Endothelial cell of umbilical vein (primary cell): ENCODE data around the gene HP1BP3. TPM values are rescaled to one million over a fixed set of nuclear protein-coding genes. Genes with fewer than 3 reads are reported as not detected.

Source experiments
- BruUV-seq: library from RNA; stranded (reverse); fragments of 400-500 nt; replicated peaks from 2 replicates; lab custom pipeline; 2021; lab: Mats Ljungman, UMichigan
- CTCF ChIA-PET: fragments of 300-600, 350-600 bp; sonication (Branson Sonifier 250); formaldehyde crosslinking; loops from one replicate; lab custom pipeline; 2021; ENCODE audit warnings: antibody characterized with exemption, inconsistent platforms; lab: Charles Lee
- POLR2A ChIA-PET: fragments of 300-600, 350-600 bp; sonication (Branson Sonifier 250); formaldehyde crosslinking; loops from one replicate; lab custom pipeline; 2021; ENCODE audit warnings: antibody characterized with exemption, inconsistent platforms; lab: Charles Lee
- DNase-seq: peaks from one replicate; pipeline ENCODE4 v3.0.0-alpha.2; 2011; ENCODE audit warnings: low read depth, low spot score
- FAIRE-seq: peaks from 2 replicates; lab custom pipeline; 2011; peaks lifted over from hg19 to GRCh38; lab: Jason Lieb, UNC
- H2AFZ ChIP-seq: 2 replicates; pipeline ENCODE4 v1.6.0; 2012; ENCODE audit warnings: low read depth, low read length, control low read depth, inconsistent platforms
- H3K27ac ChIP-seq: 2 replicates; pipeline ENCODE4 v1.5.1; 2011; ENCODE audit warnings: low read depth, mild to moderate bottlenecking, control low read depth, low read length, moderate library complexity; ENCODE audit not compliant: insufficient read depth
- H3K27me3 ChIP-seq, 2 experiments: 2 replicates each; pipeline versions ENCODE4 v1.6.0 to v1.6.1; 2011; ENCODE audit warnings: low read length in 2 of 2, mixed read lengths in 1 of 2; ENCODE audit not compliant: control insufficient read depth in 2 of 2, insufficient read depth in 2 of 2
- H3K36me3 ChIP-seq, 2 experiments: 2 replicates in 1 of 2; 3 replicates in 1 of 2; pipeline ENCODE4 v1.5.1; 2011; ENCODE audit warnings: low read length in 2 of 2, mild to moderate bottlenecking in 1 of 2, moderate library complexity in 1 of 2; ENCODE audit not compliant: control insufficient read depth in 2 of 2, insufficient read depth in 2 of 2; ENCODE audit errors: extremely low read depth in 1 of 2
- H3K4me1 ChIP-seq: 3 replicates; pipeline ENCODE4 v1.5.1; 2011; ENCODE audit warnings: mild to moderate bottlenecking, low read length; ENCODE audit not compliant: control insufficient read depth, insufficient read depth; ENCODE audit errors: extremely low read depth
- H3K4me2 ChIP-seq: 2 replicates; pipeline ENCODE4 v1.6.1; 2011; ENCODE audit warnings: low read length, control low read depth, mixed read lengths; ENCODE audit not compliant: insufficient read depth
- H3K4me3 ChIP-seq, 3 experiments: fragments of 200-600 bp in 1 of 3; sonication (generic), shearing (Covaris generic) in 1 of 3; replicated peaks in 1 of 3; 2 replicates each; pipeline ENCODE4 v1.5.1; 2011 to 2016; ENCODE audit warnings: control low read depth in 3 of 3, low read length in 3 of 3, mild to moderate bottlenecking in 2 of 3, inconsistent platforms in 1 of 3, low read depth in 1 of 3, moderate library complexity in 1 of 3; ENCODE audit not compliant: insufficient read depth in 1 of 3
- H3K79me2 ChIP-seq: 2 replicates; pipeline ENCODE4 v1.6.0; 2012; ENCODE audit warnings: low read length, inconsistent platforms; ENCODE audit not compliant: control insufficient read depth, insufficient read depth
- H3K9ac ChIP-seq: replicated peaks from 2 replicates; pipeline ENCODE3; 2011; ENCODE audit warnings: low read length, control low read depth; ENCODE audit not compliant: insufficient read depth; ENCODE audit errors: extremely low read depth
- H3K9me1 ChIP-seq: replicated peaks from 3 replicates; pipeline ENCODE4 v1.6.0; 2011; ENCODE audit warnings: mild to moderate bottlenecking, low read length; ENCODE audit not compliant: control insufficient read depth, insufficient read depth; ENCODE audit errors: extremely low read depth
- H3K9me3 ChIP-seq: replicated peaks from 2 replicates; pipeline ENCODE4 v1.5.1; 2012; ENCODE audit warnings: low read length, inconsistent platforms; ENCODE audit not compliant: control insufficient read depth, insufficient read depth
- H4K20me1 ChIP-seq: replicated peaks from 2 replicates; pipeline ENCODE3; 2011; ENCODE audit warnings: mild to moderate bottlenecking, low read length; ENCODE audit not compliant: control insufficient read depth, insufficient read depth; ENCODE audit errors: extremely low read depth
- CTCF ChIP-seq, 2 donors: IDR thresholded peaks; 1 replicate in 1 of 2; 2 replicates in 1 of 2; pipeline ENCODE4 v1.5.1; 2011; ENCODE audit warnings: low read length in 2 of 2, mild to moderate bottlenecking in 2 of 2, moderate library complexity in 2 of 2, control low read depth in 1 of 2, inconsistent platforms in 1 of 2, low read depth in 1 of 2; ENCODE audit not compliant: insufficient read depth in 1 of 2; ENCODE audit errors: extremely low read depth in 1 of 2
- EZH2 ChIP-seq: IDR thresholded peaks from 2 replicates; pipeline ENCODE4 v1.6.1; 2012; ENCODE audit warnings: borderline replicate concordance, low read depth, mild to moderate bottlenecking, moderate library complexity, low read length, inconsistent platforms; ENCODE audit not compliant: severe bottlenecking
- FOS ChIP-seq: IDR thresholded peaks from 2 replicates; pipeline ENCODE4 v1.6.1; 2011; ENCODE audit warnings: mild to moderate bottlenecking, low read length, moderate library complexity, borderline replicate concordance; ENCODE audit not compliant: insufficient read depth
- GATA2 ChIP-seq: IDR thresholded peaks from 2 replicates; pipeline ENCODE4 v1.7.0; 2011; ENCODE audit warnings: low read depth, mild to moderate bottlenecking, moderate library complexity, mixed read lengths, low read length; ENCODE audit not compliant: insufficient read length, insufficient read depth
- JUN ChIP-seq: IDR thresholded peaks from 2 replicates; pipeline ENCODE4 v1.6.1; 2011; ENCODE audit warnings: borderline replicate concordance, low read depth; ENCODE audit not compliant: insufficient read length, insufficient read depth
- MAX ChIP-seq: IDR thresholded peaks from 2 replicates; pipeline ENCODE4 v1.6.1; 2011; ENCODE audit not compliant: insufficient read depth, insufficient read length
- MYC ChIP-seq: IDR thresholded peaks from one replicate; pipeline ENCODE4 v1.6.1; 2011; ENCODE audit warnings: mild to moderate bottlenecking, low read depth, low read length
- POLR2A ChIP-seq: IDR thresholded peaks from 2 replicates; pipeline ENCODE4 v1.6.1; 2012; ENCODE audit warnings: low read depth, mild to moderate bottlenecking, control low read depth, low read length
- POLR2AphosphoS5 ChIP-seq: IDR thresholded peaks from 2 replicates; pipeline ENCODE4 v1.6.1; 2012; ENCODE audit warnings: low read depth, mild to moderate bottlenecking, control low read depth, low read length, moderate library complexity; ENCODE audit not compliant: insufficient read depth
- dilution Hi-C: fragments of 300-500 bp; cut with MboI; formaldehyde crosslinking; loops from one replicate; pipeline ENCODE4 v1.15.0; 2019; ENCODE audit warnings: low sequenced_read_pairs; ENCODE audit not compliant: extremely low pct_ligation_motif_present
- intact Hi-C: fragments of 100-400 bp; cut with micrococcal nuclease; formaldehyde crosslinking; loops from one replicate; pipeline ENCODE4 v1.10.0; 2022
- polyA plus RNA-seq, 4 experiments: library from polyadenylated mRNA; depleted of rRNA in 3 of 4; stranded (reverse) in 3 of 4; unstranded in 1 of 4; fragments of >200 nt; gene quantifications; 2 replicates each; pipeline versions ENCODE4 v1.2.1 to v1.2.3, GENCODE V29; 2011 to 2012; ENCODE audit warnings: missing spikeins in 1 of 4
- total RNA-seq: library from RNA; stranded (reverse); gene quantifications from 2 replicates; pipeline ENCODE4 v1.2.3, GENCODE V29; 2021

Gene HP1BP3
- total and polyA plus RNA-seq, 2 donors (not counting 3 experiments of a cell fraction or from before 2014, with no cell fraction given) = 87.2 to 231 TPM

- Histone ChIP-seq H3K9me3 (no peaks in the 10 kb centered on the region), H3K27me3 (no peaks in the 10 kb centered on the region), H4K20me1 (no peaks in the 10 kb centered on the region), H3K4me1 (no peaks in the 10 kb centered on the region), H3K36me3 (peaks cover 27 to 40% of the 10 kb centered on the region in 2 experiments), H3K9ac (no peak overlapping the region), H3K9me1 (no peaks in the 10 kb centered on the region), H3K79me2 (peaks cover 2% of the 10 kb centered on the region), H3K27ac (no peak overlapping the region), H2AFZ (no peak overlapping the region), H3K4me2 (no peak overlapping the region), H3K4me3 (no peak overlapping the region)
- DNase-seq (no peak), FAIRE-seq (no peak)
- intact Hi-C loops = no loop called here
- TF ChIP-seq MYC (no peak), GATA2 (no peak), JUN (no peak), CTCF (IDR thresholded peaks at IDR 0.05; ENCODE audit: extremely low read depth in 1 of 2, insufficient read depth in 1 of 2, low read depth in 1 of 2, low read length in 2 of 2) (no peak), POLR2AphosphoS5 (no peak), MAX (no peak), POLR2A (no peak), EZH2 (no peak), FOS (no peak)
- ChIA-PET POLR2A (no interaction called here), CTCF (no interaction called here)
- no TSS peak for BruUV-seq
- dilution Hi-C loops = no loop called here
Observed at GRCh38 chr1:20763417-20763816, 23.7 kb downstream of the HP1BP3 start.
